ENCODE results near the gene MT1HL1. TPM values are rescaled to one million over a fixed set of nuclear protein-coding genes. Genes with fewer than 3 reads are reported as not detected.

Gene MT1HL1
- not detected for total RNA-seq

DNA sequence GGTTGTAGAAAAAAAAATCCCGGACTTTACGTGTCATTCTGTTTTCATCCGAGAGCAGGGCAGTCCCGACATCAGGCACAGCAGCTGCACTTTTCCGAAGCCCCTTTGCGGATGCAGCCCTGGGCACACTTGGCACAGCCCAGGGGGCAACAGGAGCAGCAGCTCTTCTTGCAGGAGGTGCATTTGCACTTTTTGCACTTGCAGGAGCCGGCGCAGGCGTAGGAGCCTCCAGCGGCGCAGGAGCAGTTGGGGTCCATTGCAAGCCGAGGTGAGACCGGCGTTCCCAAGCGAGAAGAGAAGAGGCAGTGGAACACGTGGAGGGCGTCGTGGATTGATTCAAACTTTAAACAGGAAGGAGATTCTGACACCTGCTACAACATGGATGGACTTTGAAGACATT is at the start of gene MT1HL1:
TSS of gene MT1HL1 (minus strand) at position 326 of the 400 bp plus-strand sequence. CDS start at position 257, 69 bp downstream.
- ATAC-seq (no peak), DNase-seq (ENCODE audit: low spot score) (no peak)
- intact Hi-C loops (cut with DNase I): no loop called here

DNA sequence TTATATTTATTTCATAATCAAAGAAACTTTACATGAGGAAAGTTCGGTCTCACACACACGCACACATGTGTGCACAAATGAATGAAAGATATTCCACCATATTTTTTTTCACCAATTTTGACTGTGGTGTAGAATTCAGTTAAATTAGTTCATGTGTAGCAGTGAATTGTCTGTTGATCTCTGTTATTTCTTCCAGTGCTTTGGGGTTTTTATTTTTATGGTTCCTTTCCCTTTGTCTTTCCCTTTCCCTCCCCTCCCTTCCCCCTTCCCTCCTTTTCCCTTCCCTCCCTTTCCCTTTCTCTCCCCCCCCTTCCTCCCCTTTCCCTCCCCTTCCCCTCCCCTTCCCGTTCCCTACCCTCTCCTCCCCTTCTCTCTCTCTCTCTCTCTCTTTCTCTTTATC is 46.7 kb upstream of the MT1HL1 start:
- intact Hi-C loops (cut with DNase I): no loop called here
- no peak for ATAC-seq
- no peak for DNase-seq (ENCODE audit: low spot score)

DNA sequence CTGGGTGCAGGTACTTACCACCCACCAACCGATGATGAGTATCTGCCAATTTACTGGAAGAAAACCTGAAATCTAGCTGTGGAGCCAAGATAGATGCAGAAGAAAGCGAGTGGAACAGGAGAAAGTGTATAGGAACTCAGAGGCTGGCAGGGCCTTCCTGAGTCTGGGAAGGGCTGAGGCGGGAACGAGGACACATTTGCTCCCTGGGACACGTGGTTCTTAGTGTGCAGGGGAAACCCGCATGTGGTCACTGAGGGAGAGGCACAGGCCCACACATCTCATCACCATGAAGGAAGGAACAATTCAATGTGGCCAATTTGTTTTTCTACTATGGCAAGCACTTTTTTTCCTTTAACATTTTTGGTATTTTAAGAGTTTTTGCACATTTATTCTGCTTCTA is 45.9 kb upstream of the MT1HL1 start:
- no peak for ATAC-seq

GRCh38 chr1:237048803-237049202 is 44.6 kb upstream of the MT1HL1 start:
- intact Hi-C loops (cut with DNase I): no loop called here
- DNase-seq (ENCODE audit: low spot score): no peak
- ATAC-seq: no peak

More for the DNA sequence above, 45.9 kb upstream of the MT1HL1 start:
- no peak for DNase-seq (ENCODE audit: low spot score)
- intact Hi-C loops (cut with DNase I): no loop called here

GRCh38 chr1:237045278-237046016 is 41.2 kb upstream of the MT1HL1 start:
- DNase-seq (ENCODE audit: low spot score): no peak
- intact Hi-C loops (cut with DNase I): no loop called here
- ATAC-seq: no peak

- ATAC-seq: no peak
- intact Hi-C loops (cut with DNase I): no loop called here
- DNase-seq (ENCODE audit: low spot score): no peak
Observed at GRCh38 chr1:237043846-237044636, 39.8 kb upstream of the MT1HL1 start.

- DNase-seq (ENCODE audit: low spot score) (no peak), ATAC-seq (no peak)
- intact Hi-C loops (cut with DNase I): no loop called here
Observed at GRCh38 chr1:237042892-237043576, 38.8 kb upstream of the MT1HL1 start.

DNA sequence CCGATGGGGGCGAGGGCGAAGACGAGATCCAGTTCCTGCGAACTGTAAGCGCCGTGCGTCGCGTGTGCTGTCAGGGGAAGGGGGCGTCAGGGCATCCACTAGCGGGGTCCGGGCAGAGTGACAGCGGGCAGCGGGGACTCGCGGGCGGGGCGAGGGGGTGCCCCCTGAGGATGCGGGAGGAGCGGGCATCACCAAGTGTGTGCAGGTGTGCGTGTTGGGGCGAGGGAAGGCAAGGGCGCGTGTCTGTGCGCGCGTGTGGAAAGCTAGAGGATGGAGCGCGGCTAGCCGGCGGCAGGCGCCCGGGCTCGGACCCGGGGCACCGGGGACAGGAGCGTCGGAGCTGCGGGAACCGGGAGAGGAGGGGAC is 38.3 kb upstream of the MT1HL1 start:
- ATAC-seq: no peak
- intact Hi-C loops (cut with DNase I): no loop called here
- no peak for DNase-seq (ENCODE audit: low spot score)

DNA sequence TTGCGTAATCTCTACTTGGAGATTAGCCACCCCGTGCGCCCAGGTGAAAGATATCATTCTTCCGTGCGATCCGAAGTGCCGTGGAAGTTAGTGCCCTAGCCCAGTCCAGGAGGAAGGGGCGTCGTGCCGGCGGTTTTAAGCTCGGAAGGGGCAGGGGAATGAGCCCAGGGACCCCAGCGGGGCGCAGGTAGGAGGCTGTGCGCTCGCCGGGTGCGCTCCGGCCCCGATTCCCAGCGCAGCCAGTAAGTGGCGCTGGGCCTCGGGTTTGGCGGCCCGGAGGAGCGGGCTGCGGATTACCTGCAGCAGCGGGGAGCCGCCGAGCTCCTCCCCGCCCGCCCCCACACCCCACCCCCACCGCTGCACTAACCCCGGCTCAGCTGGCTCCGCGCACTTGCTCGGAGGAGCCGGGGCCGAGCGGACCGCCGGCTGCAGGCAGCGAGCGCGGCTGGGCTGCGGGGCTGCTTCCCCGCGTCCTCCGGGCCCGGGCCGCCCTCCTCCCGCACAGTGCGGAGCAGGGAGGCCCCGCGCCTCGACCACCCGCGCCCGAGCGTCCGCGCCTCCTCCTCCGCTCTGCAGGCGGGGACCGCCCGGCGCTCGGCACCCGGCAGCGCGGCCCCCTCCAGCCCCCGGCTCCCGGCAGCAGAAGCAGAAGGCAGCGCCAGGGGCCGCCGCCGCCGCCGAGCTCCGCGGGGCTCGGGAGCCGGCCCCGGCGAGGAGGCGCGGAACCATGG is 37.7 kb upstream of the MT1HL1 start, which contains the start of gene RYR2:
TSS of gene RYR2 (plus strand) at position 390 of the 731 bp plus-strand sequence. CDS start at position 728, 338 bp downstream.
- DNase-seq (ENCODE audit: low spot score) (no peak), ATAC-seq (no peak)
- intact Hi-C loops (cut with DNase I): no loop called here

DNA sequence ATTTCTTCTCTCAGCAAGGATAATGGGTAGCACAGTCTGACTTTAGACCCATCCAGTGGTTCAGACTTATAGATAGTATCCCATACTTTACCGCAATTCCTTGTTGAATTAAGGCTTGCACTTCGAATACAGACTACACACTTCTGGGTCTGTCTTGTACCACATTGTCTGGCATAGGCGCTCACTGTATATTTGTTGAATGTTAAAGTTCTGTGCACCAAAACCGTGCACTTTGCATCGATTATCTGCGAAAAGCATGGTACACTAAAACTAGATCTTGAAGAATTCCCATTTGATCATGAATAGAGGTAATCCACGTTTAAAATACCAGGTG is 37.2 kb upstream of the MT1HL1 start:
- DNase-seq (ENCODE audit: low spot score): no peak
- no peak for ATAC-seq
- intact Hi-C loops (cut with DNase I): no loop called here

- intact Hi-C loops (cut with DNase I): no loop called here
- no peak for DNase-seq (ENCODE audit: low spot score)
- ATAC-seq: no peak
Observed at GRCh38 chr1:237040823-237041222, 36.6 kb upstream of the MT1HL1 start.

DNA sequence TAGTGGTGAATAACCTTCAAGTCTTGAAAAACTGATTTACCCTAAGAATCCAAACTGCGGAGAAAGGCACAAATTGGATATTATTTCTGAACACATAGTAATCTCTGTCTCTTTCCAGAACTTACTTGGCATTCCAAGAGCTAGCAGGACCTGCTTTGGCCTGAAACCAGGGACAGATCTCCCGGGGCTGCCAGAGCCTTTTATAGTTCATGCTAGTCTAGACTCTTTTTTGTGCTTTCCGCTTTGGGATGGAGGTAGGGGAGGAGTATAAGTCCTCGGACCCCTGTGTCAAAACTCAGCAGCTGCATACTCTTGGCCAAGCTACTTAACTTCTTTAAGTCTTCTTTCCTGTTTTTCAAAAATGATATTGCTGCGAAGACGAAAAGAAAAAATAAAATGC is 34.0 kb upstream of the MT1HL1 start:
- DNase-seq (ENCODE audit: low spot score) (no peak), ATAC-seq (no peak)
- intact Hi-C loops (cut with DNase I): no loop called here

DNA sequence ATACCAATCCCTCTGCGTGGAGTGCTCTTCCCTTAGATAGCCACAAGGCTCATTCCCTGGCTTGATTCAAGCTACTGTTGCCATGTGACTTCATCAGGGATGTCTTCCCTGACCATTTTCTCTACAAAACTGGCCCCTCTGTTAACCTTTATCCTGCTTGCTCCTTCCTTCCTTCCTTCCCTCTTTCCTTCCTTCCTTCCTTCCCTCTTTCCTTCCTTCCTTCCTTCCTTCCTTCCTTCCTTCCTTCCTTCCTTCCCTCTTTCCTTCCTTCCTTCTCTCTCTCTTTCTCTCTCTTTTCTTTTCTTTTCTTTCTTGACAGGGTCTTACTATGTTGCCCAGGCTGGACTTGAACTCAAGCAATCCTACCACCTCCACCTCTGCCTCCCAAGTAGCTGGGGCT is 31.5 kb upstream of the MT1HL1 start:
- DNase-seq (ENCODE audit: low spot score) (no peak), ATAC-seq (no peak)
- intact Hi-C loops (cut with DNase I): no loop called here

- intact Hi-C loops (cut with DNase I): no loop called here
- DNase-seq (ENCODE audit: low spot score) (no peak), ATAC-seq (no peak)
Observed at GRCh38 chr1:237033804-237034203, 29.6 kb upstream of the MT1HL1 start.

DNA sequence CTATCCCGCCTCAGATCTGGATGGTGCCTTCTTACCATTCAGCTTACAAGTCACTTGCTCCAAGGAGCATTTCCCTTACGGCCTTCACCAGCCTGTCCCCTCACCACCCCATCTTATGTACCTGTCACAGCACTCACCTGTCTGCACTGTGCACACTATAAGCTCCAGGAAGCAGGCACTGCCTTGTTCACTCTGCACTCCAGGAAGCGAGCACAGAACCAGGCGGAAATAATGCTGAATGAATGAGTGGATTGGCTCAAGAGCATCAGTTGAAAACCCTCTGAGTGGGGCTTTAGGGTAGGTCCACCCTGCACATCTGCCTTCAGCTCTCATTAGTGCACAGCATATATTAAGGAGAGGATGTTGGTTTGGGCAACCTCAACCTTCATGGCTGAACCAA is 28.8 kb upstream of the MT1HL1 start:
- intact Hi-C loops (cut with DNase I): no loop called here
- ATAC-seq (no peak), DNase-seq (ENCODE audit: low spot score) (no peak)

DNA sequence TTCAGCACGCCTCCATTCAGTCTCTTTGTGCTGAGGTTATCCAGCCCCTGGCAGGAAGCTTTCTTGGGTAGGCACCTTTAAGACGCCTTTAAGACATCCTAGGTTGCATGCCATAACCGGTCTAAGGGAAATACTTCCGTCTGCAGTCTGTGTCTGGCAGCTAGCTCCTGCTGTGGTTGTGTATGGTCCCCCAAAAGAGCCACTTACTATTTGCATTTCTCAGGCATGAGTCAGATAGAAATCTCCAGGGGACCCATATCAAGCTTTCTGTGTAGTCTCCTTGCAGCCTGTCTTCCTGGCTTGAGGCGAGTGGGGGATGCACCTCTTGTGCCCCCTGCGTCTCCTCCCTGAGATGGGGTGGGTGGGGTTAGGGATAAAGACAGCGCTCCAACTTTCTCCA is 27.8 kb upstream of the MT1HL1 start:
- DNase-seq (ENCODE audit: low spot score) (no peak), ATAC-seq (no peak)
- intact Hi-C loops (cut with DNase I): no loop called here

GRCh38 chr1:237031480-237031879 is 27.2 kb upstream of the MT1HL1 start:
- intact Hi-C loops (cut with DNase I): no loop called here
- peak; percentile 58 for ATAC-seq
- no peak for DNase-seq (ENCODE audit: low spot score)

DNA sequence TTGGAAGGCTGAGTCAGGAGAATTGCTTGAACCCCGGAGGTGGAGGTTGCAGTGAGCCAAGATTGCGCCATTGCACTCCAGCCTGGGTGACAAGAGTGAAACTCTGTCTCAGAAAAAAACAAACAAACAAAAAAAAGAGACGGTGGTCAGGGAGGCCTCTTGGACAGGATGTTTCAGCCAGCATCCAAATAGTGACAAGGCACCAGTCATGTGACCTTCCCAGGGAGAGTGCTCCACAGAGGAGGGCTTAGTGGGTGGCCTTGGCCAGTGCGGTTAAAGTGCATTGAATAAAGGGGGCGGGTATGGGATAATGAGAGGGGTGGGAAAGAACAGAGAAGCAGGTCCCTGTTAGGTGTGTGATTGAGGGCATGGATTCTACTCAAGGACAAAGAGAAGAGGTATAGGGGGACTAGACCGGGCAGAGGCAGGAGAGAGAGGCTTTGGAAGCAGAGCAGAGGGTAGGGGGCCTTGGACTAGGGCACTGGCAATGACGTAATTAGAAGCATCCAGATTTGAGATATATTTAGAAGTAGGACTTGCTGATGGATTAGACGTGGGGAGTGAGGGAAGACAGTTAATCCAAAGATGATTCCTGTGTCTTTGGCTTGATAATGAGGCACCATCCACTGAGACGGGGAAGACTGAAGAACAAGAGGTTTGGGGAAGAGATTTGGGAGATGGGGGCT is 25.8 kb upstream of the MT1HL1 start:
- no peak for DNase-seq (ENCODE audit: low spot score)
- ATAC-seq: no peak
- intact Hi-C loops (cut with DNase I): no loop called here

- no peak for ATAC-seq
- DNase-seq (ENCODE audit: low spot score): no peak
- intact Hi-C loops (cut with DNase I): no loop called here
Observed at GRCh38 chr1:237029240-237029639, 25.0 kb upstream of the MT1HL1 start.

Data from sciatic nerve (tissue), 2 donors.